Endothelial cell of umbilical vein (primary cell): ENCODE measurements around the gene KLHL13. TPM values are rescaled to one million over a fixed set of nuclear protein-coding genes. Genes with fewer than 3 reads are reported as not detected.

Experiments used
- BruUV-seq: library from RNA; stranded (reverse); fragments of 400-500 nt; replicated peaks from 2 replicates; lab custom pipeline; 2021; lab: Mats Ljungman, UMichigan
- CTCF ChIA-PET: fragments of 300-600, 350-600 bp; sonication (Branson Sonifier 250); formaldehyde crosslinking; loops from one replicate; lab custom pipeline; 2021; ENCODE audit warnings: antibody characterized with exemption, inconsistent platforms; lab: Charles Lee
- POLR2A ChIA-PET: fragments of 300-600, 350-600 bp; sonication (Branson Sonifier 250); formaldehyde crosslinking; loops from one replicate; lab custom pipeline; 2021; ENCODE audit warnings: antibody characterized with exemption, inconsistent platforms; lab: Charles Lee
- DNase-seq: peaks from one replicate; pipeline ENCODE4 v3.0.0-alpha.2; 2011; ENCODE audit warnings: low read depth, low spot score
- FAIRE-seq: peaks from 2 replicates; lab custom pipeline; 2011; peaks lifted over from hg19 to GRCh38; lab: Jason Lieb, UNC
- H2AFZ ChIP-seq: 2 replicates; pipeline ENCODE4 v1.6.0; 2012; ENCODE audit warnings: low read depth, low read length, control low read depth, inconsistent platforms
- H3K27ac ChIP-seq: 2 replicates; pipeline ENCODE4 v1.5.1; 2011; ENCODE audit warnings: low read depth, mild to moderate bottlenecking, control low read depth, low read length, moderate library complexity; ENCODE audit not compliant: insufficient read depth
- H3K27me3 ChIP-seq, 2 experiments: 2 replicates each; pipeline versions ENCODE4 v1.6.0 to v1.6.1; 2011; ENCODE audit warnings: low read length in 2 of 2, mixed read lengths in 1 of 2; ENCODE audit not compliant: control insufficient read depth in 2 of 2, insufficient read depth in 2 of 2
- H3K36me3 ChIP-seq, 2 experiments: 2 replicates in 1 of 2; 3 replicates in 1 of 2; pipeline ENCODE4 v1.5.1; 2011; ENCODE audit warnings: low read length in 2 of 2, mild to moderate bottlenecking in 1 of 2, moderate library complexity in 1 of 2; ENCODE audit not compliant: control insufficient read depth in 2 of 2, insufficient read depth in 2 of 2; ENCODE audit errors: extremely low read depth in 1 of 2
- H3K4me1 ChIP-seq: 3 replicates; pipeline ENCODE4 v1.5.1; 2011; ENCODE audit warnings: mild to moderate bottlenecking, low read length; ENCODE audit not compliant: control insufficient read depth, insufficient read depth; ENCODE audit errors: extremely low read depth
- H3K4me2 ChIP-seq: 2 replicates; pipeline ENCODE4 v1.6.1; 2011; ENCODE audit warnings: low read length, control low read depth, mixed read lengths; ENCODE audit not compliant: insufficient read depth
- H3K4me3 ChIP-seq, 3 experiments: fragments of 200-600 bp in 1 of 3; sonication (generic), shearing (Covaris generic) in 1 of 3; replicated peaks in 1 of 3; 2 replicates each; pipeline ENCODE4 v1.5.1; 2011 to 2016; ENCODE audit warnings: control low read depth in 3 of 3, low read length in 3 of 3, mild to moderate bottlenecking in 2 of 3, inconsistent platforms in 1 of 3, low read depth in 1 of 3, moderate library complexity in 1 of 3; ENCODE audit not compliant: insufficient read depth in 1 of 3
- H3K79me2 ChIP-seq: 2 replicates; pipeline ENCODE4 v1.6.0; 2012; ENCODE audit warnings: low read length, inconsistent platforms; ENCODE audit not compliant: control insufficient read depth, insufficient read depth
- H3K9ac ChIP-seq: replicated peaks from 2 replicates; pipeline ENCODE3; 2011; ENCODE audit warnings: low read length, control low read depth; ENCODE audit not compliant: insufficient read depth; ENCODE audit errors: extremely low read depth
- H3K9me1 ChIP-seq: replicated peaks from 3 replicates; pipeline ENCODE4 v1.6.0; 2011; ENCODE audit warnings: mild to moderate bottlenecking, low read length; ENCODE audit not compliant: control insufficient read depth, insufficient read depth; ENCODE audit errors: extremely low read depth
- H3K9me3 ChIP-seq: replicated peaks from 2 replicates; pipeline ENCODE4 v1.5.1; 2012; ENCODE audit warnings: low read length, inconsistent platforms; ENCODE audit not compliant: control insufficient read depth, insufficient read depth
- H4K20me1 ChIP-seq: replicated peaks from 2 replicates; pipeline ENCODE3; 2011; ENCODE audit warnings: mild to moderate bottlenecking, low read length; ENCODE audit not compliant: control insufficient read depth, insufficient read depth; ENCODE audit errors: extremely low read depth
- CTCF ChIP-seq, 2 donors: IDR thresholded peaks; 1 replicate in 1 of 2; 2 replicates in 1 of 2; pipeline ENCODE4 v1.5.1; 2011; ENCODE audit warnings: low read length in 2 of 2, mild to moderate bottlenecking in 2 of 2, moderate library complexity in 2 of 2, control low read depth in 1 of 2, inconsistent platforms in 1 of 2, low read depth in 1 of 2; ENCODE audit not compliant: insufficient read depth in 1 of 2; ENCODE audit errors: extremely low read depth in 1 of 2
- EZH2 ChIP-seq: IDR thresholded peaks from 2 replicates; pipeline ENCODE4 v1.6.1; 2012; ENCODE audit warnings: borderline replicate concordance, low read depth, mild to moderate bottlenecking, moderate library complexity, low read length, inconsistent platforms; ENCODE audit not compliant: severe bottlenecking
- FOS ChIP-seq: IDR thresholded peaks from 2 replicates; pipeline ENCODE4 v1.6.1; 2011; ENCODE audit warnings: mild to moderate bottlenecking, low read length, moderate library complexity, borderline replicate concordance; ENCODE audit not compliant: insufficient read depth
- GATA2 ChIP-seq: IDR thresholded peaks from 2 replicates; pipeline ENCODE4 v1.7.0; 2011; ENCODE audit warnings: low read depth, mild to moderate bottlenecking, moderate library complexity, mixed read lengths, low read length; ENCODE audit not compliant: insufficient read length, insufficient read depth
- JUN ChIP-seq: IDR thresholded peaks from 2 replicates; pipeline ENCODE4 v1.6.1; 2011; ENCODE audit warnings: borderline replicate concordance, low read depth; ENCODE audit not compliant: insufficient read length, insufficient read depth
- MAX ChIP-seq: IDR thresholded peaks from 2 replicates; pipeline ENCODE4 v1.6.1; 2011; ENCODE audit not compliant: insufficient read depth, insufficient read length
- MYC ChIP-seq: IDR thresholded peaks from one replicate; pipeline ENCODE4 v1.6.1; 2011; ENCODE audit warnings: mild to moderate bottlenecking, low read depth, low read length
- POLR2A ChIP-seq: IDR thresholded peaks from 2 replicates; pipeline ENCODE4 v1.6.1; 2012; ENCODE audit warnings: low read depth, mild to moderate bottlenecking, control low read depth, low read length
- POLR2AphosphoS5 ChIP-seq: IDR thresholded peaks from 2 replicates; pipeline ENCODE4 v1.6.1; 2012; ENCODE audit warnings: low read depth, mild to moderate bottlenecking, control low read depth, low read length, moderate library complexity; ENCODE audit not compliant: insufficient read depth
- dilution Hi-C: fragments of 300-500 bp; cut with MboI; formaldehyde crosslinking; loops from one replicate; pipeline ENCODE4 v1.15.0; 2019; ENCODE audit warnings: low sequenced_read_pairs; ENCODE audit not compliant: extremely low pct_ligation_motif_present
- intact Hi-C: fragments of 100-400 bp; cut with micrococcal nuclease; formaldehyde crosslinking; loops from one replicate; pipeline ENCODE4 v1.10.0; 2022
- polyA plus RNA-seq, 4 experiments: library from polyadenylated mRNA; depleted of rRNA in 3 of 4; stranded (reverse) in 3 of 4; unstranded in 1 of 4; fragments of >200 nt; gene quantifications; 2 replicates each; pipeline versions ENCODE4 v1.2.1 to v1.2.3, GENCODE V29; 2011 to 2012; ENCODE audit warnings: missing spikeins in 1 of 4
- total RNA-seq: library from RNA; stranded (reverse); gene quantifications from 2 replicates; pipeline ENCODE4 v1.2.3, GENCODE V29; 2021

The KLHL13 gene
- total and polyA plus RNA-seq, 2 donors (not counting 3 experiments of a cell fraction or from before 2014, with no cell fraction given): 15.3 to 18.2 TPM

GRCh38 chrX:118115953-118116712 is 477 bp downstream of the KLHL13 start:
- no TSS peak for BruUV-seq

More at GRCh38 chrX:118115953-118116712, 477 bp downstream of the KLHL13 start:
- Histone ChIP-seq H3K4me3 (peak overlapping the region; percentile 49 to 86 (median 76)), H3K27me3 (no peaks in the 10 kb centered on the region), H3K9me3 (no peaks in the 10 kb centered on the region), H3K9ac (peak overlapping the region; percentile 76), H3K36me3 (no peaks in the 10 kb centered on the region), H4K20me1 (no peaks in the 10 kb centered on the region), H3K4me1 (peaks cover 6% of the 10 kb centered on the region), H2AFZ (peak overlapping the region; percentile 82), H3K79me2 (peaks cover 9% of the 10 kb centered on the region), H3K9me1 (no peaks in the 10 kb centered on the region), H3K4me2 (peak overlapping the region; percentile 86), H3K27ac (peak overlapping the region; percentile 68)
- FAIRE-seq: peak; percentile 67
- intact Hi-C loops: loop anchor here (1.0 to 5.0 kb wide), 3 partner anchors 100 to 124 kb away; no protein-coding TSS in a partner anchor
- no peak for TF ChIP-seq MAX
- TF ChIP-seq MYC: no peak
- TF ChIP-seq CTCF (IDR thresholded peaks at IDR 0.05; ENCODE audit: extremely low read depth in 1 of 2, insufficient read depth in 1 of 2, low read depth in 1 of 2, low read length in 2 of 2): no peak
- no peak for TF ChIP-seq FOS
- no peak for TF ChIP-seq POLR2A
- TF ChIP-seq EZH2: no peak
- no peak for TF ChIP-seq JUN
- TF ChIP-seq GATA2: no peak
- no peak for TF ChIP-seq POLR2AphosphoS5
- ChIA-PET POLR2A (no interaction called here), CTCF (interaction anchor here (0.6 to 2.9 kb wide), 2 partner anchors 110 to 131 kb away, joined by 3 to 13 read pairs; no protein-coding TSS in a partner anchor)
- dilution Hi-C loops: no loop called here
- DNase-seq: peak; percentile 44
